IPS DF 4.7 (cell line): Measurements from ENCODE around the gene TRMT44.
"Not testable (repeated sequence)": the region's sequence is repeated elsewhere in the genome, so short reads cannot be mapped to it uniquely, and the experiment has no call there.

Experiments
- DNase-seq: peaks from one replicate; pipeline ENCODE4 v3.0.0-alpha.2; 2013; ENCODE audit warnings: low spot score; ENCODE audit errors: extremely low read depth

TRMT44 gene

GRCh38 chr4:8440492-8441311 is at the start of gene TRMT44, which contains the start of gene ACOX3:
Gene TRMT44 (plus strand): TSS chr4:8440777. CDS start chr4:8440823, 46 bp downstream.
Gene ACOX3 (minus strand): TSS chr4:8440723. CDS start chr4:8416521, 24,202 bp downstream.
- no peak for DNase-seq

DNA sequence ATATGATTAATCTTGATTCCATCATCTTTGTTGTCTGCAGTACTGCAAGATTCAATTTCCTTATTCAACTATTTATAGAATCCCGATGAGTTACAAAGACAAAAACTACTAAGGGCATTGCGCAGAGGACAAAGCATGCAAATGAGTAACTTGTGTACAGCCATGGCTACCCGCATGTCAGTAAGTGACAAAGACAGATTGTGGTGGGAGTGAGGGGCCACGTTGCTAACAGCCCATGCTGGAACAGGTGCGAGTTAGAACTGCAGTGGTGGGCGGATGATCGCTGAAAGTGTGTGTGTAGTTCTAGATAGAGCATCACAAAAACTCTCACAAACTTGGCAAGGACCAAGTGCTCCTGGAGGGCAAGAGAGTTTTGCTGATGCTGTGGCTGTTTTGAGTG is 49.5 kb upstream of the TRMT44 start:
- no peak for DNase-seq

- no peak for DNase-seq
These were observed 48.6 kb upstream of the TRMT44 start for GRCh38 chr4:8391972-8392371.

GRCh38 chr4:8392591-8393190 is 47.9 kb upstream of the TRMT44 start:
- DNase-seq, result no peak

GRCh38 chr4:8393593-8394038 is 47.0 kb upstream of the TRMT44 start:
- no peak for DNase-seq

- no peak for DNase-seq
These were observed 46.5 kb upstream of the TRMT44 start for GRCh38 chr4:8394061-8394519.

- no peak for DNase-seq
These were observed 45.8 kb upstream of the TRMT44 start for GRCh38 chr4:8394806-8395205.

- DNase-seq, result no peak
These were observed 44.9 kb upstream of the TRMT44 start for GRCh38 chr4:8395504-8396296.

GRCh38 chr4:8396762-8397406 is 43.7 kb upstream of the TRMT44 start:
- peak; percentile 28 for DNase-seq

- DNase-seq, result no peak
These were observed 42.2 kb upstream of the TRMT44 start for GRCh38 chr4:8398347-8398746.

- no peak for DNase-seq
These were observed 41.3 kb upstream of the TRMT44 start for GRCh38 chr4:8399298-8399697.

DNA sequence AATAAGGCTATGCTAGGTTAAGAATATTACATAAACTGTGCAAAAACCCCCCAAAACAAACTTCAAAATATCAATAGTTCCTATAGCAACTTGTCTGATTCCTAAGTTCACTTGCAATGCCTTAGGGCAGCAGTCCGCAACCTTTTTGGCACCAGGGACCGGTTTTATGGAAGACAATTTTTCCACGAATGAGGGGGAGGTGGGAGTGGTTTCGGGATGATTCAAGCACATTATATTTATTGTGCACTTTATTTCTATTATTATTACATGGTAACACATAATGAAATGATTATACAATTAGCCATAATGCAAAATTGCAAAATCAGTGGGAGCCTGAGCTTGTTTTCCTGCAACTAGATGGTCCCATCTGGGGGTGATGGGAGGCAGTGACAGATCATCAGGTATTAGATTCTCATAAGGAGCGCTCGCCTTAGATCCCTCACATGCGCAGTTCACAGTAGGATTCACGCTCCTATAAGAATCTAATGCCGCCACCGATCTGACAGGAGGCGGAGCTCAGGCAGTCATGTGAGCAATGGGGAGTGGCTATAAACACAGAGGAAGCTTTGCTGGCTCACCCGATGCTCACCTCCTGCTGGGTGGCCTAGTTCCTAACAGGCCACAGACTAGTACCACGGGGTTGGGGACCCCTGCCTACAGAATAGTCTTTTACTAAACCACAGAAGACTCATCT is 39.8 kb upstream of the TRMT44 start:
- DNase-seq, result no peak

- no peak for DNase-seq
These were observed 38.9 kb upstream of the TRMT44 start for GRCh38 chr4:8401665-8402064.

DNA sequence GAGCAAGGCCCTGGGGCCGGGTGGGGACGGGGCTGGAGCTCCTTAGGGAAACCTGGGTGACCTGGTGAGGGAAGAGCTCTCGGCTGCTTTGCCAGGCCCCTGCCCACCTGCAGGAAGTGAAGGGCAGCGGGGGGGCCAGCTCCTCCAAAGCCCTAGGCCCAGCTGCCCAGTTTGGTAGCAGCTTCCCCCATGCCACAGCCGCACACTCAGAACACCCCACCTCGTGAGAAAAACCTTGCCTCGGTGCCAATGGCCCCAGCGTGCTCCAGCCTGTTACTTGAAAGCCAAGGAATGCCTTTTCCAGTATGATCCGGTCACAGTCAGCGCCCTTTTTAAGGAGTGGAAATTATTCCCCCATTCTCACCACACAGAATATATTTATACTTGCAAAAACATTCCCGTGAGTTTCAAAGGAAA is 38.4 kb upstream of the TRMT44 start:
- DNase-seq, result no peak

DNA sequence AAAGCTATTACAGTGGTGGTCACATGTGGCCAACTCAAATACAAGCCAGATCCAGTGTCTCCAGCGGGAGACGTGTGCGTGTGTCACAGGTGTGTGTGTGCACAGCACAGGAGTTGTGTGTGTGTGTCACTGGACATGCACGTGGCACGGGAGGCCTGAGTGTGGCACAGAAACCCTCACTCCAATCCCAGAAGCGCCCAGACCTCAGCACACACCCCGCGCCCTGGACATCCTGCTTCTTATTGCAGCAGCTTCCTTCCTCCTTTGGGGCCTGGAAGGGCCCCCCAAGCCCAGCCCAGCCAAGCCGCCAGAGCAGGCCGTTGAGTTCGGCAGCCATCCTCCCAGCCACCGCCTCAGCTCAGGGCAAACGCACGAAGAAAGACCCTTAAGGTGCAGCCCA is 37.9 kb upstream of the TRMT44 start:
- no peak for DNase-seq

DNA sequence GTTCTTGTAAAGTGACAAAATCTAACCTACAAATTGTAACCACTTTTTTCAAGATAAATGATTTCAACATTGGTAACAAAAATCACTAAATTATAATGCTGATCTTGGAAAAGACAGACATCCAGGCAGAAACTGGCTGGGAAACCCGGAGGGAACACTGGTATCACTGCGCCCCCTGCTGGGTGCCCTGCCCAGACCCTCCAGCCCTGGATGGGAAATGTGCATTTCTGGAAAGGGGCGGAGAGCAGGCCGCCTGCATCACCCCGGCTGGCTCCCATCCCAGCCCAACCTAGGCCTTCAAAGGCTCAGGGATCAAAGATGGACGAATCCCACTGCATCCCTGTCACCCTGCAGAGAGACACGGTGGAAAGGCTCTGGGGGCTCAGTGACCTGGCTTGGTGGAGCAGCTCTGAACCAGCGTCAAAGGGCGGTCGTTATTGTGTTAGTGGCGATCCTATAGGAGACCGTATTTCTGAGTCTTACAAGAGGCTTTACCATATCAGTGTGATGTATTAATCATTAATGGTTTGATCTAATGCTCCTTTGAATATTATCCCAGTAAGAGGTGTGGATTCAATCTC is 37.3 kb upstream of the TRMT44 start:
- peak; percentile 46 for DNase-seq

DNA sequence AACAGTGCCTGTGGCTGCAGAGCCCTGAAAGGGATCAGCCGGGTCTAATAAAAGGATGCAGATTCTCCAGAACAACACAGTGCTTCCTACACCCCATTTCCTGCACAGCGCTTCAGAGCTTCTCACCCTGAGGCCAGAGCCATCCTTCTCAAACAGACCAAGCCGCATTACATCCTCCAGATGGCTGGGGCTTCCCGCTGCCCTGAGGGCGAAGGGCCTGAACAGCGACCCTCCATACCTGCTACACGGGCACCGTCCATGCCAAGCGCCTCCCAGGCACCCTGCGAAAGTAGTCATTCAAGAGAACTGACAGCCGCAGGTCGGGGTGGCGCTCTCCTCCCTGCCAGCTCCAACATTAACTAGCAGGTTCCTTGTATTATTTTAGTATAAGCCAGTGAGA is 36.6 kb upstream of the TRMT44 start:
- no peak for DNase-seq

DNA sequence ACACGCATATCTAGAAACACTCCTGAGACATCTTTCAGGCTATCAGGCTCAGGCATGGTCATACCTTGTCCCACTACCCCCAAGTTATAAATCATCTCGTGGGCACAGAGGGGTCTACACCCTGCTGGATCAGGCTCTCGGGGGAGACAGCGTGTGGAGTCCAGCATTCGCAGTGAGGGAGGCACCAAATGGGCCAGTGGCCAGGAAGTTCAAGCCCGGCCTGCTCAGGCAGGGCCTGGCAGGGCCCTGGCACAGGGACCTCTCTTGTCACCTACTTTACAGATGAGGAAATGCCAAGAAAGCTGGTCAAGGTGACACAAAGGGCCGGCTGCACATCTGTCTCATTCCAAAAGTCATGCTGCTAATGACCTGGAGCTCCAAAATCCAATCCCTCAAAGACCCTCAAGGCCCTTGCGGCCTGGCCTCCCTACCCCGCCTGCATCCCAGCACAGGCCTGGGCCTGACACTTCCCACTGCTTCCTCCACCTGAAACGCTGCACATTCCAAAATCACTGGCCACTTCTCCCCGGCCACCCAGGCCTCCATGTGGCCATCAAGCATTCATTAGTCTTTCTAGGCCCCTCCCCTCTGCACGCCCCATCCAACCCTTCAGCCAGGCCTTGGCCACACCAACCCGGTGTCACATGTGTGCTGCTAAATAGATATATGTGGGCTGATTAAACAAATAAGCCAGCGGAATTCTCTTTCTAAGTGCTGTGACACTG is 35.6 kb upstream of the TRMT44 start:
- DNase-seq, result no peak

GRCh38 chr4:8405516-8405875 is 35.1 kb upstream of the TRMT44 start:
- no peak for DNase-seq

DNA sequence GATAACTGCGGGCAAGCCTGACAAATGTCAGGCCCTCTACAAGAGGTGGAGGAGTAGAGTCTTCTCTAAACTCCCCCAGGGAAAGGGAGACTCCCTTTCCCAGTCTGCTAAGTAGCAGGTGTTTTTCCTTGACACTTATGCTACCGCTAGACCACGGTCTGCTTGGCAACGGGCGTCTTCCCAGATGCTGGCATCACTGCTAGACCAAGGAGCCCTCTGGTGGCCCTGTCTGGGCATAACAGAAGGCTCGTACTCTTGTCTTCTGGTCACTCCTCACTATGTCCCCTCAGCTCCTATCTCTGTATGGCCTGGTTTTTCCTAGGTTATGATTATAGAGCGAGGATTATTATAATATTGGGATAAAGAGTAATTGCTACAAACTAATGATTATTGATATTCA is 33.7 kb upstream of the TRMT44 start:
- DNase-seq, result not testable (repeated sequence)
